NCI-H446 treated with DMSO at 0.1 percent for 48 hours (cell line): ENCODE measurements around the gene SEC22C.
"Not testable (repeated sequence)": the region's sequence is repeated elsewhere in the genome, so short reads cannot be mapped to it uniquely, and the experiment has no call there.

Experiments
- DNase-seq: peaks from one replicate; lab custom pipeline; 2025; lab: John Stamatoyannopoulos, UW

SEC22C gene

DNA sequence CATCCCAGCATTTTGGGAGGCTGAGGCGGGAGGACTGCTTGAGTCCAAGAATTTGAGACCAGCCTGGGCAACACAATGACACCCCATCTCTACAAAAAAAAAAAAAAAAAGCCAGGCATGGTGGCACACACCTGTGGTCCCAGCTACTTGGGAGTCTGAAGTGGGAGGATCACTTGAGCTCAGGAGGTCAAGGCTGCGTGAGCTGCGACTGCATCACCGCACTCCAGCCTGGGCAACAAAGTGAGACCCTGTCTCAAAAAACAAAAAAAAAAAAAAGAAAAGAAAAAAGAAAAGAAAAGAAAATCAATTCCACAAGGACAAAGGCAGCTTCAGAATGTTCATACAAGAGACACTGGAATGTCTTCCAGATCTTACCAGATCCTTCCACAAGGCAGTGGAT, 2.4 kb downstream of the SEC22C start:
- DNase-seq: not testable (repeated sequence)

GRCh38 chr3:42578054-42578453, 3.7 kb downstream of the SEC22C start:
- no peak for DNase-seq

DNA sequence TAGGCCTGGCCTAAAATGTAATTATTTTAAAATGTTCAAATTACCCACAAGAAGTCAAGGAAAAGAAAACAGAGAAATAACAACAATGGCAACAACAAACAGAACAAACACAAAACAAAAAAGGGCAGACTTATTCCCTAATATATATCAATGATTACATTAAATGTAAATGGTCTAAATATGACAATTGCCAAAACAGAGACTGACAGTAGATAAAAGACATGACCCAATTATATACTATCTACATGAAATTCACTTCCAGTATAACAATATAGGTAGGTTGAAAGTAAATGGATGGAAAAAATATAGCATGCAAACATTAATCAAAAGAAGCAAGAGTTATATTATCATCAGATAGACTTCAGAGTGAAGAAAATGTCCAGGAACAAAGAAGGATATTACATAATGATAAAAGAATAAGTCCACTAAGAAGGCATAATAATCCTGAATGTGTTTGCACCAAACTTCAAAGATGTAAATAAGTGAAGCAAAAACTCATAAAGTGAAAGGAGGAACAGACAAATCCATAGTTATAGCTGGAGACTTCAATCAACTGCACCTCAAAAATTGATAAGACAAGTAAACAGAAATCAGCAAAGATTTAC, 6.5 kb downstream of the SEC22C start:
- DNase-seq: no peak

DNA sequence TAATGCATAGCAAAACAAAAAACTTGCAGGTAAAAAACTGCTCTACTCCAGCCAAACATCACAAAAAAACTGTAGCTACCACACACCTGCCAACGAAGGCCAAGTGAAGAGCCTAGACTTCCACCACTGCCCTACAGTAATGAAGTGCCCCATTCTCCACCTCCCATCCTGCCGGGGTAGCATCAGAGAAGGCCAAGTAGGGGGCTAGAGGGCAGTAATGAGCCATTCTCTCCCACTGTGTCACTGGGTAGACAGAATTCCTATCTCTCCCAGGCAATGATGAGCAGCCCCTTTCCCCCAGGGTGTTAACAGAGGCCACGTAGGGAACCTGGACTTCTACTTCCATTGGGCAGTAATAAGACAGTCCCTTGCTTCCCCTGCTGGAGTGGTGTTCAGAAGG, 9.5 kb downstream of the SEC22C start:
- DNase-seq: no peak

DNA sequence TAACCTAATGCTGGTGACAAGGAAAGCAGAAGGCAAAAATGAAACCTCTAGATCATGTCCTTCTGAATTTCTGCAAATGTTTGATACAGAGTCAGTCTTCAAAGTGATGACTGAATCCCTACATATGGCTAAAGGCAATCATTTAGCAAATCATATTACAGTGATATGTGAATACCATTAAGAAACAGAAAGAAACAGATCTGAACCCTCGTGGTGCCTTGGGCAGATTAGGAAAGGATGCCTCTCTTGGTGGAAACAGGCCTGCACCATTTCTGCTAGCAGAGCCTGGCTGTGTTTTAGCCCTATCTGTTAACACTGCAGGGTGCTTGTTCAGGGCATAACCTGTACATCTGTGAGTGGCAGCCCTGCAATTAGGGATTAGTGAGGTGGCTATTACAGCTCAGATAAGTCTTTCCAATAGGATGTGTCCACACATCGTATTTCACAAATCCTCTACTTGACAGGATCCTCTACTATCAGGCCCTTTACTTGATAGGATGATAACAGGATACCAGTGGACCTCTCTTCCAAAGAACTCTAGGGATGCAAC, 12.1 kb downstream of the SEC22C start:
- no peak for DNase-seq

DNA sequence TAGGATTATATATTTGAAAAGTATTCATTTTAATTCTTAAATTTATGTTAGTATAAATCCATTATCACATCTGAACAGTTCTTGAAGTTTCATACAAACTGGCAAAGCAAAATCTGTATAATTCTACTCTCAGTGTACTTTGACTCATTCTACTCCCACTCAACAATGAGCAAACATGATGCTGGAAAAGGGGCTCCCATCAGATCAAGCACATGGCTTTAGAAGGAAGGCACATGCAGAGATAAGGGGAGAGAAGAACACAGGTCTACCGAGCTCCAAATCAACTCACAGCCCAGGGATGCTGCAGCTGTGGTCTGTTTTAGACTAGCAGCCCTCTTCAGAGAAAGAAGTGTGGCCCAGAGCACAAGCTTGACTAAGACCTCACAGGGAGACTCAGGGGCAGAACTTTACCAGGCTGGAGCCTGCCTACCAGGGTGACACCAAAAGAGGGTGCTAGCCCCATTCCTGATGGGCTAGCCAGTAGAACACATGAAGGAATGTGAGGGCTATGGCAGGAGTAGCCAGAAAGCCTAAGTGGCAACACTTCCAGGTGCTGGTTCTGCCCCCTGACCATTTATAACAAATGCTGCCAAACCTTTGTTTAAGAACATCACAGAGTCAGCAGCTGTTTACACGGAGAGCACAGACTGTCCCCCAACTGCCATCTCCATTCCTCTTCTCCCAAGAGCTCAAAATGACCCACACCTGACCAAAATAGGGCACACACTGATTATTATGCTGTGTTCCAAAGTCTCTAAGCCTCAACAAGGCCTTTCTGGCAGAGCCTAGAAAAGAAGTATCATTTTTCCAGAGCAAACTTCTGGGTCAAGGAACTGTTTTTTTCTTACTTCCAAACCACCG, 19.5 kb downstream of the SEC22C start:
- no peak for DNase-seq

DNA sequence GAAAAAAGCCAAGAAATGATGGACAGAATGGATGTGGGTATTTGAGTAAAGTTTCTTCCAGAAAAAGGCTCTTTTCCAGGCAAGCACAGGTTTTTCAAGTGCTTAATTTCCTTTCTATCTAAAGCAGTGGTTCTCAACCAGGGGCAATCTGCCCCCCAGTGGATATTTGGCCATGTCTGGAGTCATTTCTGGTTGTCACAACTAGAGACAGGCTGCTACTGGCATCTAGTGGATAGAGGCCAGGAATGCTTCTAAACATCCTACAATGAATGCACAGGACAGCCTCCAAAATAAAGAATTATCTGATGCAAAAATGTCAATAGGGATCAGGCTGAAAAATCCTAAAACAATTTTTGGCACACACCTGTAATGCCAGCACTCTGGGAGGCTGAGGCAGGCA, 23.9 kb downstream of the SEC22C start:
- no peak for DNase-seq

- not testable (repeated sequence) for DNase-seq
Measured at GRCh38 chr3:42556817-42557216, 24.9 kb downstream of the SEC22C start.

DNA sequence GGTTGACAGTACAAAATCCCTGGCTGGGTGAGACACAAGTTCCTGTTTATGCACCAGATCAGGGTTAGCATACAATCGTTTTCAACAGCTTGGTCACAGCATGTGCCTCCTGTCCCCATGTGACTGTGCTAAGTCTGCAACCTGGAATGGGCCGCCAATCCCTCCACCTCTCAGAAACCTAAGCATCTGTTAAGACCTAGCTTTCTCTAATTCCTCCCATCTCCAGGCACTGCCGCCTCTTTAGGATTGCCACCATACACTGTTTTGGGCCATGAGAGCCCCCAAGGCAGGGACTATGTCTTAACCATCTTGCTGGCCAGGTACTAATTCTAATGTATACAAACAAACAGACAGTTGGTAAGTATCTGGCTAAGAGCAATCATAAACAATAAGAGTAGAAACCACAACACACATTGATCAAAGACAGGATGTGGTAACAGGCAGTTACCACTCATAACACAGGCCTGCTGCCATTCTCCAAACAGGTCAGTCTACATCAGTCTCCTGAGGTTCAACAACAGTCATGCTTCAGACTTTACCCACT, 25.6 kb downstream of the SEC22C start:
- no peak for DNase-seq

GRCh38 chr3:42552830-42553229, 28.9 kb downstream of the SEC22C start:
- DNase-seq: no peak

- no peak for DNase-seq
Measured at GRCh38 chr3:42550250-42550649, 31.5 kb downstream of the SEC22C start.

DNA sequence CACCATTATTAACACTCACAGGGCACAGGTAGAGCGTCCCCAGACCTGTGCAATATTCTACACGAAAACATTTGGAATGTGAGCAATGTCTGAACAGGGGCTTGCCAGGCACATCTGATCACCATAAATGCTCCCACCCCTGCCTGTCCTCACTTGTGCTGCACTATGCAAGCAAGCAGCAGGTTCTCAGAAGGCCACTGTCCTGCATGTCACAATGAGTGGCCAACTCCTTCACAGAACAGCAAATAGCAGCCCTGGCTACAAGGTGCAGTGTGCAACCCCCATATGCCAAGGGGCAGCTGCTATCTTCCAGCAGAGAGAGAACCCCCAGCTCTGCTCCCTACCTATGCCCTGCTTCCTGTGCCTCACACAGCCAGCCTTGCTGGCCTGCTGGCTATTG, 32.6 kb downstream of the SEC22C start:
- DNase-seq: no peak

- no peak for DNase-seq
Measured at GRCh38 chr3:42547401-42547945, 34.3 kb downstream of the SEC22C start.

GRCh38 chr3:42546691-42547213, 35.0 kb downstream of the SEC22C start:
- no peak for DNase-seq

DNA sequence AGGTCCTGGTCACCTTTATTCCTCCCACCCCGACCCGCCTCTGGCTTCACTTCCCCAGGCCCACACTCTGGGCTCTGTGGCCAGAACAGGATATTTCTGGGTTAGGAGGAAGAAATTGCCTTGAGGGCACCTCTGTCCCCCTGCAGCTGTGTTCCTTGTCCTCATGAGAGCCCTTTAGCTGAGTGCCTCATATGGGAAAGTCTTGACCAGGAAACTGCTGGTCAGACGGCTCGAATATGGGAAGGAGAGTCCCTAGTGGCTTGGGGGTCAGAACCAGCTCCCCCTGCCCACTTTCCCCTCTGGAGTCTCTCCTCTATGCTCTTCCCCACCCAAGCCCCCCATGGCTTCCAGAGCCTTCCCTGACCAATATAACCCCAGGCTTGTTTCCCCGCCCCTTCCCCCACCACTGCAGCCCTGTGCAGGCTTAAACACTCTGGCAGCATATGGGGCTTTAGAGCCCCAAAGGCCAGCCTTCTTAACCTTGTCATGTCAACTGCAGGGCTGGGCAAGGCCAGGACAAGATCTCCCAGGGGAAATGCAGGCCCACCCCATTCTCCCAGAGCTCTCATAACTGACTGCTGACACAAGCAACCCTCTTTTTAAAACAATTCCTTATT, 36.4 kb downstream of the SEC22C start:
- DNase-seq: no peak

GRCh38 chr3:42544492-42545283, 37.1 kb downstream of the SEC22C start:
- DNase-seq: no peak

- DNase-seq: no peak
Measured at GRCh38 chr3:42541079-42541478, 40.7 kb downstream of the SEC22C start.

DNA sequence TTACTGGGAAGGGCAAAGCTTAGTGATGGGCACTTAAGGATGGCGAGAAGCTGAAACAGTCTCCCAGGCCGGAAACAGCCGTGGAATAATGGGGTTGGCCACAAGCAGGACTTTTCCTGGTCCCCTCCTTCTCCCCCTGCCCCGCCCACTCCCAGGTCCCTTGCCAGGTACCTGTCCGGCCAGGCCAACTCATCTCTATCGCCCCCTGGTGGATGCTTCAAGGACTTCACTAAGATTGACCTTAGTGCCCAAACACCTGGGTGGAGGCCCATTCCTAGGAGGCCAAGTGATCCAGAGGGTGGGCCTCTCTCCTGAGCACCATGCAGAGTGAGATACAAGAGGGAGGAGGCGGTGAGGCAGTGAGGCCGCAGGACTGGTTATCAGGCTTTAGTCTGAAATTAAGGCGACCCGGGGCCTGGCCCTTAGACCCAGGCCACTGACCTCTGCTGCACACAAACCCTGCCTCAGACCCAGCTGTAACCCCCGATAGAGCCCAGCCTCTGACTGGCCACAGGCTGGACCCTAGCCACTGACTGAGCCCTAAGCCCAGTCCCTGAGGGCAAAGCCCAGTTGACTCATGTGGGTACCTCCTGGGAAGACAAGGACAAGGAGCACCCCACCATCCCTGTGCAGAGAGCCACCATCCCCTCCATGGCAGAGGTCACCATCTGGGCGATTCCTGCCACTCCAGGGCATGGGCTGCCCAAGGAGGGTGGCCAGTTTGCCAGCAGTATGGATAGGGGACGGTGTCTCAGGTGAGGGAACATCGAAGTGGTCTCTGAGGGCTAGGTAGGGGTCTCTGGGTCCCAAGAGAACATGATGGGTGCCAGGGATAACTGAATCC, 41.7 kb downstream of the SEC22C start:
- no peak for DNase-seq

DNA sequence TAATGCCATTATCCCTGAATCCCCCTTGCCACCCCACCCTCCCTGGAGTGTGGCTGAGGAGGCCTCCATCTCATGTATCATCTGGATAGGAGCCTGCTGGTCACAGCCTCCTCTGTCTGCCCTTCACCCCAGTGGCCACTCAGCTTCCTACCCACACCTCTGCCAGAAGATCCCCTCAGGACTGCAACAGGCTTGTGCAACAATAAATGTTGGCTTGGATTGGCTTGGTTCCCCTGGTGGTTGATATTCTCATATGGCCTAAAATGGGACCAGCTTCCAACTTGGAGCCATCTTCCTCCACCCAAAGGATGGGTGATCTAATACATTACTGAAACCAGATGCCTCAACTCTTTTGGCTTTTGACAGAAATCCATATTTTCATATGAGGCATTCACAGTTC, 44.4 kb downstream of the SEC22C start:
- no peak for DNase-seq
